ENCODE data around the gene R3HCC1L.

R3HCC1L gene

DNA sequence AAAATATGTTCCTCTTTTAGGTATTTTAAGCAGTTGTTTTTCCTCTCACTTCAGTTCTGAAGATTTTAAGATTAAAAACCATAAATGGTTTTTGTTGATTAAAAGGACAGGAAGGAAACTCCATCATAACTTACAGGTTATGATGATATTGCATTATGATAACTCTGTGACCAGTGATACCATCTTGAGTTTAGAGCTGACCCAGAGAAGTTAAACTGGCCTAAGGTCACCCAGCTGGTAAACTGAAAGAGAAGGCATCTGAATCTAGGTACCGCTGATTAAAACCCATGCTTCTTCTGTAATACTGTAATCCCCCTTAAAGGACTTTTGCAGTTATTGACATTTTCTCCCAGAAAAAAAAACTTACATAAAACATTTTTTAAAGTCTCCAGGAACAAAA is 103.9 kb downstream of the R3HCC1L start:
- no peak for DNase-seq

DNA sequence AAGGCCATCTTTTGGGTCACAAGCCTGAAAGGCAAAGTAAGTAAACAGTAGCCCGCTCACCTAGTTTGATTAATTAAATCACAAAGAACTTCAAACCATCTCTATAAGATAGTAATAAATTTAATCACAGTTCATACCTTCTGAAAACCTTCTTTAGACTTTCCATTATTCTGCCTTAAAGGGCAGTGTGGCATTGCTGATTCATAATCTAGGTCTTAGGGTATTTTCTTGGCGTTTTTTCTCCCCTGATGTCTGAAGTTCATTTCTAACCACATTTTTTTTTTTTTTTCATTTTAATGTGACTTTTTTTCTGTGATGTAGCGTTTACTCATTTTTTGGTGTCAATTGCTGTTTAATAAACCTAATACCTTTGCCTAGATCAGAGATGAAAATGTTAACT is 106.1 kb downstream of the R3HCC1L start:
- no peak for DNase-seq

DNA sequence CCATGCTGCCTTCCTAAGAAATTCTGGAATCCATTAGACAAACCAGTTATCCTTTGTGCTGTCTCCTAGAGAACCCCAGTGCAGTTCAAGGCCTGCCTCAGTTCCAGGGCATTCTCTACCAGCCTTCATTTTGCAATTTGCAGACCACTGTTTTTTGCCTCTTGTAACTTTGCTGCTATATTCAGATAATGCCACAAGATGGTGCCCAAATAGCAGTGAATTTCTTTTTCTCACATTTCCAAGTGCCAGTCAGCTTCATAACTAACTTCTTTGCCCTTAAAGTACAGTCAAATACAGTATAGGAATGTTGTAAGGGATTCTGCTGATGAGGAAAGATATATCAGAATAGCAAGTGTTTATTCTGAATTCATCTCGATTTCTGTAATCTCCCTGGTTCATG is 108.4 kb downstream of the R3HCC1L start:
- DNase-seq, result no peak

GRCh38 chr10:98244141-98244540 is 109.7 kb downstream of the R3HCC1L start:
- DNase-seq, result no peak

DNA sequence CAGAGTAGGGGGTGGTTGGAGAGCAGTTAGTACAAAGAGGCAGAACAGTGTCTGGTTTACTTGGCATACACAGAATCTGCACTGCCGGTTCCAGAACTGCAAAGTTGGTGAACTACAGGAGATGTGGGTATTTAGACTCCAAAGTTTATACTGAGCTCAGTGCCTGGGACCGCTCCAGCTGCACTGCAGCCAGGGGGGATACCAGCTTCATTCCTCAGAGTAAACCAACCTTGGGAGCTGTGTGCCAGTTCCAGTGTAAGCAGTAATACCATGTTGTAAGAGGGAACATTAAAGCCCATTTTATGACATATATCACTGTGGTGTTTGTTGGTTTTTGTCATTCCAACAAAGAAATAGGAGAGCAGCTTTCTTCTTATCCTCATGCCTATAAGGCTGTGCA is 110.1 kb downstream of the R3HCC1L start:
- no peak for DNase-seq

DNA sequence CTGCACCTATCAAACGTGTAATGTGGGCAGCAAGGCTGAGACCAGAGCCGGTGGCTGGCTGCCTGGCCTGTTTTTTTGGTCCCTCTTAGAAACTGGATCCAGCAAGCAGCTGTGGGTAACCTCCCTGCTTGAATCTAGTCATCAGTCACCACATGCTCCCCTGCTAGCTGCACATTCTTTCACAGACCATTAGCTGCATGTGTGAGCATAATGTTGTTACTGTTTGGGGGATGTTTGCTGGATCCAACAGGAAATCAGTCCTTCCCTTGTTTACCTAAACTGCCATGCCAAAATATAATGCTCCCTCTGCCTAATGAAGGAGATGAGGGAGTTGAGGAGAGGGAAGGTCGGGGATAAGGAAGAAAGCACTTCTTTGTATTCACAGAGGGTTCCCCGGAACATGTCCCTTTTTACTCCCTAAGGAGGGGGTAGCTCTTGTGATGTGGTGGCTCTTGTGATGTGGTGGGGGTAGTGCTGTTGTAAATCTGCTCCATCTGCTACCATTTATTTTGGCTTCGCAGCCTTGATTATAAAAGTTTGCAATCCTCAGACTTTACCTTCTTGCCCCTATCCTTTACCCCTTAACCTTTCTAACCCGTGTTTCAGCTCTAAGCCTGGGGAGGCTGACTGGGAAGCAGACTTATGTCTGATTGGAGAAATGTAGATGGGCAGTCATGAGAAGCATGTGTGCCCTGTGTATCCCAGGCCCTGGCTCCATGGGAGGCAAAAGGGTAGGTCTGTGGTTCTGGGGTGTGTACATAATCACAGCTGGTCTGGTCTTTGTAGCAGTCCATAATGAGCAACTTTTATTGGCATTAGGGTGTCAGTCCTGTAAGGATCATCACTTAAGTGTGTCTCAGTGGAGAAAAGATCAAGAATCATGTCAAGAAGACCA is 112.7 kb downstream of the R3HCC1L start:
- no peak for DNase-seq

- DNase-seq, result no peak
Measured at GRCh38 chr10:98248018-98248417, 113.6 kb downstream of the R3HCC1L start.

GRCh38 chr10:98249134-98249533 is 114.7 kb downstream of the R3HCC1L start:
- DNase-seq, result peak; percentile 8

GRCh38 chr10:98251399-98251798 is 116.9 kb downstream of the R3HCC1L start:
- DNase-seq, result no peak

- DNase-seq, result no peak
Measured at GRCh38 chr10:98252464-98252863, 118.0 kb downstream of the R3HCC1L start.

- no peak for DNase-seq
Measured at GRCh38 chr10:98253499-98253898, 119.0 kb downstream of the R3HCC1L start.

DNA sequence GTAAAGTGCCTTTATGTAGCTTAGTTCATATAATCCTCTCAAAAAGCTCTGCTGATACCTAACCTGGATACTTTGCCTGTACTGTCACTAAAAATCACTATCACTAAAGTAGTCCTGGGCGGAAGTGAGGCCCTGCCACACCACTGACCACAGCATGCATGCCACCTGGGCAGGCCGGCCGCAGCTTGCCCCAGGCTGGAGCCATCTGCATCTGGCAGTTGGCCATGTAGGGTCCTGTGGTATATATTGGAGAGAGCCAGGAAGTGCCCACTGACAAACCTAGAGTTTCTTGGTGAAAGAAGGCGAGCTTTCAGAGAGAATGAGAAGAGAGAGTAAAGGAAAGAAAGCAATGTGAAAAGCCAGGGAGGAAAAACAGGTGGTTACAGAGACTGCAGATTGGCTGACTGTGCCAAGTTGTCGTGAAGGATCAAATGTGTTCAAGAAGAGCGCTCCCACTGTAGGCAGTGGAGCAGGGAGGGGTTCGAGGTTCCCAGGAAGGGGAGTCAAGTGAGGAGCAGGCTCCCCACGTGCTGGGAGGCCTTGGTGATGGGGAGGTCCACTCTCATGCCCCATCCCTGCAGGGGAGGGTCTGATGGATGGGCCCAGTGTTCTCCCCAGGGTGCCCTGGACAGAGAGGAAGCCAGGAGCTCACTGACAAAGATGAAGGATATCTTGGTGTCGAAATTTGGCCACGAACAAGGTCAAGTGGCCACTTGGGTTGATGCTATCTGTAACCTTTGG is 119.9 kb downstream of the R3HCC1L start:
- peak; percentile 29 for DNase-seq

- DNase-seq, result no peak
Measured at GRCh38 chr10:98255146-98255877, 120.9 kb downstream of the R3HCC1L start.

GRCh38 chr10:98256692-98257091 is 122.2 kb downstream of the R3HCC1L start:
- DNase-seq, result no peak

DNA sequence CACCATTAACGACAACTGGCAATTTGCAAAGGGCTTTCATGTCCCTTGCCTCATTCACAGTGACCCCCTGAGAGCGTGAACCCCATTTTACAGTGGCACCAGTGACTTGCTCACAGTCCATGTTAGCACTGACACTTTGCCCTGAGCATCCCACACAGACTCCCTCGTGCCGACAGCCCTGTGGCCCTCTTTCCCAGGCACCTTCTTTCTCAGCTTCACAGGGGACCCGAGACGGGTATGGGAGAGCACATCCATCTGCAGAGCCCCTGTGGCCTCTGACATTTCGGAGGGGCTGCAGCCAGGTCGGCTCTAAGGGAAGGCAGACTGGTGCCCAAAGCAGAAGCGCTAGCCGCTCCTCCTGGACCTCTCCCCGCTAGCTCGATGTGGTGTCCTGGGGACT is 122.7 kb downstream of the R3HCC1L start:
- no peak for DNase-seq

DNA sequence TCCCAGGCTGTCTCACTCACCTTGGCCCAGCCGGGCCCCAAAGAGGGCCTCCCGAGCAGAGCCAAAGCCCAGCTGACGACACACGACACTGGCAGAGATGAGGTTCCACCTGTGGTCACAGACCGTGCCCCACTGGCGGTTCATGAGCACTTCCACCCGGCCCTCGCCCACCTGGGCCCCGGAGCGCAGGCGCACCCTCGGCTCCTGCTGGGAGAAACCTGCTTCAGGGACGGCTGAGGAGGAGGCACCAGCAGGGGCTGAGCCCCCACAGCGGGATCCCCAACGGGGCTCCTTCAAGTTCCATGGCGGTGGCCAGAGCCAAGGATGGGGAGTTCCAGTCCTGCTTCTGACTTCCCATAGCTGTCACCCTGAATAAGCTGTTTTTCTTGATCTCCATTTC is 123.5 kb downstream of the R3HCC1L start:
- no peak for DNase-seq

GRCh38 chr10:98258683-98259454 is 124.4 kb downstream of the R3HCC1L start:
- no peak for DNase-seq

GRCh38 chr10:98259606-98260315 is 125.3 kb downstream of the R3HCC1L start:
- no peak for DNase-seq

GRCh38 chr10:98260350-98260749 is 125.9 kb downstream of the R3HCC1L start:
- DNase-seq, result no peak

DNA sequence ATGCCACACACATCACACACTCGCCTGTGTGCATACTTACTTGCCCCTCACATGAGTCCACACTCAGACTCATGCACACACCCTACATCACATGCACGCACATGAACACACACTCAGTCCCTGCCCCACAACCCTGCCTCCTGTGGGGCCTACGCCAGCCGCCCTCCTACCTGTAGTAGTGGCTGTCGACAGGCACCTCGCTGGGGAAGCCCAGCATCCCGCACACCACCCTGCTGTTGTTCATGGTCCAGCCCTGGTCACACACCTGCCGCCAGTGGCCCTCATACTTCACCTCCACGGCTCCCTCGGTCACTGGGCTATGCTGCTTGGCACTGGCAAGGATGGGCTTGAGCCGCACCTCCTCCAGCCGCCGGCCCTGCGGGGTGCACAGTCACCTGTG is 126.3 kb downstream of the R3HCC1L start:
- no peak for DNase-seq

DNA sequence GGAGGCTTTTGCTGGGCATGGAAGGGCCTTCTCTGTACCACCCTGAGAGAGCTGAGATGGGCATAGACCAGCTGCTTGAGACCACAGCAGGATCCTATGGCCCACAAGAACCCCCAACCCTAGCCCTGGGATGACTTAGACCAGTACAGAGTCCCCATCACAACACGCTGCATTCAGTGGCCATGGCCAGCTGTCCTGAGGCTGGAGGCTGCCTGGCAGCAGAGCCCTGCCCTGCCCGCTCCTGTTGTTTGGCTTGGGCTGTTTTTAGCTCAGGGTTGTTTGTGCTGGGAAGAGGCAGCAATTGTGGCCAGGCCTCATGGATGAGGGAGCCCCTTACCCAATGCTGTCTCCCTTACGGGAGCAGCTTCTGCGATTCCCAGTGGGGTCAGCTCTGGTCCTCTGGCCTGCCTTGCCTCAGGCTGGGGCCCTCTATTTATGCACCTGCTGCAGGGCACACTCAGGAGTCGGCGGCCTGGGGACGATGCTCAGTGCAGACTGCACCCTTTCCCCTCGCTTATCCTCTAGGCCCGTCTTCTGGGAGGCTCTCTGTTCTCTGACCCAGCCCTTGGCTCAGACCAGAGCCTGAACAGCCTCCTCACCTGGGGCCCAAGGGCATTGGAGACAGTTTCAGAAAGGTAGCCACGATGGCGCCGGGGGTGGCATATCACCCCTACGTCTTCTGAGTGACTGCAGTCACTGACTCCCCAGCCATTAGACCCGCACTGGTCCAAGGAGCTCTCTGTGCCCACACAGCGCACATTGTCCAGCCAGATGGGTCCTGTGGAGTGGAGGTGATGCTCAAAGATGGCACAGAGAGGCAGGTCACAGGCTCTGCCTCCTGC is 127.2 kb downstream of the R3HCC1L start:
- DNase-seq, result no peak
